Fibroblast of skin of right biceps (primary cell): ENCODE measurements around the gene BAIAP2L1.
A peak's percentile ranks its signal among the peaks of the same experiment; 100 is the strongest.
"Not testable (repeated sequence)": the region's sequence is repeated elsewhere in the genome, so short reads cannot be mapped to it uniquely, and the experiment has no call there.

ENCODE experiments used
- DNase-seq: peaks from one replicate; pipeline ENCODE4 v3.0.0-alpha.2; 2013

BAIAP2L1 gene

DNA sequence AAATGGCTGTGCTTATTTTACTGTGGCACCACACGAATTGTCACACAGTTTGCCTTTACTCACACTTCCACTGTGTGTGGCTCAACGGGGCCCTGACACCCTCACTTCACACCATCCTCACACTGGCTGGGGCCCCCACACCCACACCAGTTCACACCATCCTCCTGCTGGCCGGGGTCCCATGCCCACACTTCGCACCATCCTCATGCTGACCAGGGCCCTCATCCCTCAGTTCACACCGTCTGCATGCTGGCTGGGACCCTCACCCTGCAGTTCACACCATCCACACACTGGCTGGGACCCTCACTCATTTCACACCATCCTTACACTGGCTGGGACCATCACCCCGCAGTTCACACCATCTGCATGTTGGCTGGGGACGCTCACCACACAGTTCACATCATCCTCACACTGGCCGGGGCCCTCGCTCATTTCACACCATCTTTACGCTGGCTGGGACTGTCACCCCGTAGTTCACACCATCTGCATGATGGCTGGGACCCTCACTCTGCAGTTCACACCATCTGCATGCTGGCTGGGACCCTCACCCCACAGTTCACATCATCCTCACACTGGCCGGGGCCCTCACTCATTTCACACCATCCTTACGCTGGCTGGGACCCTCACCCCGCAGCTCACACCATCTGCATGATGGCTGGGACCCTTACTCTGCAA lies 83.4 kb downstream of the BAIAP2L1 start:
- DNase-seq: no peak

GRCh38 chr7:98315994-98316527 lies 84.8 kb downstream of the BAIAP2L1 start:
- DNase-seq: not testable (repeated sequence)

GRCh38 chr7:98315318-98315993 lies 85.4 kb downstream of the BAIAP2L1 start:
- DNase-seq: no peak

- peak; percentile 15 for DNase-seq
These were observed 86.4 kb downstream of the BAIAP2L1 start for GRCh38 chr7:98314469-98314868.

DNA sequence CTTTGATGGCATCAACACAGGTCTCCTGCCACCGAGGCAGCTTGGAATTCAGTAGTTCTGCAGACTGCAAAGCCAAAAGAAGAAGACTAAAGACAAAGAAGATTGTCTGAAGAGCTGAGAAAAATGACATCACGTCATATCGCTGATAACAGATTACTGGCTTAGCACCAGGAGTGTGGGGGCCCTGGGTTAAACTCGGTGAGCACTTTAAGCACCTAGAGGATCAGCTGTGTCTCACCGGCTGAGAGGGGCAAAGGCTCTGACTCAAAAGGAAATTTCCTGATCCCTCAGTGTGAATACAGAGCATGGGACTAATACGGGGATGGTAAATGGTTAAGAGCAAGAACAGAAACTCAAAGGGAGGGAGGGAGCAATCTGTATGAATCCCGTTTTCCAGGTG lies 88.7 kb downstream of the BAIAP2L1 start:
- no peak for DNase-seq

DNA sequence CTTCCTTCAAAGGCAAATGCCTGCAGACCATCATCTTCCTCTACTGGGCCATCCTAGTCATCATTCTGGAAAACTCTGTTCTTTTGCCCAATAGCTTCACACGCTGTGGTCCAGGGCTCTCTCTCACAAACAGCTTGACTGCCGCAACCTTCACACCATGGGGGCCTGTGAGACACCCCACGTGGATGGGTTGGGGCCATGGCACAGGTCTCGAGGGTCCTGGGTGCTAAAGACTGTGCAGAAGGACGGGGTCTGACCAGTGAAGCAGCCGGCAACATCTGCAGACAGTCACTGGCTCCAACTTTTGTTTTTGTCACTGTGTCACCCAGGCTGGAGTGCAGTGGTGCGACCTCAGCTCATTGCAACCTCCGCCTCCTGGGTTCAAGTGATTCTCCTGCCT lies 91.3 kb downstream of the BAIAP2L1 start:
- DNase-seq: no peak

DNA sequence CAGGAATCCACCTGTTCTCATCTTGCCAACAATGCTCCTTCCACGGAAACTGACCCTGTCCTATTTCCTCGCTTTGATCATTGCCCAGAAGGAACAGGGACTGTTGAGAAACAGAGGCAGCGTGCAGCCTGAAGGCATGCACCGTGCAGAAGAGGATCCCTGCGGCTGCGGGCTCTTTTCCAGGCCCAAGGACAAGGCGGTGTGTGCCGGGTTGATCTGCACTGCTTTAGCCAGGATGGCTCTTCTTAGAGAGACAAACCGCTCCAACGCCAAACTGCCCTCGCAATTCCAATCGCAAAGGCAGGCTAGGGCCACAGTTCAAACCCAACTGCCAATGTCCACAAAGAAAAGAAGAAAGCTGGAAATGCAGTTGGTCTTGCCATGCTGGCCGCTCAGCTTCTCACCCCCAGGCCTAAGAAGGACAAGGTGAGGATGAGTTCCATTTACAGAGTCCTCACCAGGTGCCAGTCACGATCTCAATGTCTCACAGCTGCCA lies 92.9 kb downstream of the BAIAP2L1 start:
- DNase-seq: no peak

DNA sequence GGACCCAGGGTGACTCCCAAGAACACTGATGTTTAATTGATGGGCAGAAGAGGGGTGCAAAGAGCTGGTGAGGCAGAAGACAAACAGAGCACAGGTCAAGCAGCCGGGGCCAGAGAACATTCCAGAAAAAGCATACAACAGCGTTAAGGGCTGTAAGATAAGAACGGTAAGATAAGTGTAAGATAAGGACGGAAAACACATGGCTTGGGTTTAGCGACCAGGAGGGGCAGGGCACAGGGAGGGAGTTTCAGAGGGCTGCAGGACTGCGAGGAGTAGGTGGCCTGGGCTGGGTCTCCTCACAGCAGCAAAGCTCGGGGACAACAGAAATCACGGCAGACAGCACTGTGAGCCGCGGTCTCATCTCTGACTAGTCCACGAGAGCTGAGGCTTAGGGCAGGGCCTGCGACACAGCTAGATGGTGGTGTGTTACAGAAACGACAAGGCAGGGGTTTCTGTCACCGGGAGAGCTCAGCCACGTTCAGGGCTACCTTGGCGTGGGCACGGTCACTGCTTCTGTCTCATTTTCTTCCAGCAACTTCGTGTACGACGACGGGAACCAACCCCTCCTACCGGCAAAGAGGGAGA lies 94.8 kb downstream of the BAIAP2L1 start:
- DNase-seq: no peak

DNA sequence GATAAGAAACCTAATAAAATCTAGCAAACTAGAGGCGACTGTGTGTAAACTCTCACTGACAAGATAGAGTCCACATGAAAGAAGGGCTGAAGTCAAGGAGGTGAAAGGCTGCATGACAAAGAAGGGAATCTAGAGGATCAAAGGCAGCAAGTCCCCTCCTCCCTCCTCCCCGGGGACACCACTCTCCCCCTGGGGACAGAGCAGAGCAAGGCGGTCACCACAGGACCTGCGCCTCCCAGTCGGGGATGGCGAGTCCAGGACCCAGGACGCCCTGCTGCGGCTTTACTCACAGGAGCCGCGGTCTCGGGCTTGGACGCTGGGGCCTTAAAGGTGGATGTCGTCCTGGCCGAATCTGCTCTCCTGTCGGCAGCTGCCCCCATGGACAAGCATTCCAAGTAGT lies 97.0 kb downstream of the BAIAP2L1 start:
- DNase-seq: no peak

- no peak for DNase-seq
These were observed 97.6 kb downstream of the BAIAP2L1 start for GRCh38 chr7:98303176-98303865.

GRCh38 chr7:98301693-98302470 lies 99.0 kb downstream of the BAIAP2L1 start:
- DNase-seq: no peak

GRCh38 chr7:98300595-98301372 lies 100.1 kb downstream of the BAIAP2L1 start:
- DNase-seq: no peak

DNA sequence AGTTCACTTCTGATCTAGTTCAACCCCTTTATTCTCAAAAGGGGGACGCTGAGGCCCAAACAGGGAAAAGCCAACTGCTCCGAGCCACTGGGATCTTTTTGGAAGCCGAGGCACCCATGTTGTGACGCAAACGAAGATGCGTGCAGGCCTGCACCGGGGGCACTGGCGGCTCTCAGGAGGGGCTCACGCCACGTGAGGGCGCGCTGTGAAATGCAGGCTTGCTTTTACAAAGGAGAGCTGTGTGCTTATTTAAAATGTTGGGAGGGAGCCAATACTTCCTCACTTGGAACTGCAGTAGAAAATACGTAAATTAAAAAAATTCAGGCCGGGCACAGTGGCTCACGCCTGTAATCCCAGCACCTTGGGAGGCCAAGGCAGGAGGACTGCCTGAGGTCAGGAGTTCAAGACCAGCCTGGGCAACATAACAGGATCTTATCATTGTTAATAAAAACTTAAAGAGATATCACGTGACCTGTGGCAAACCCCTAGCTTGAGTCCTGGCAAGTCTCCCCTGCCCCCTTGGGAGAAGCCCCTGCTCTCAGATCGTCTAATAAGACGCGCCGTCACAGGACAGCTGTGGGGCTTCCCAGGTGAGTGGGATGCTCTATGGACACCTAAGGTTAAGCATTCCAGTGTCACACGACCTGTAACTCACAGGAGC lies 103.1 kb downstream of the BAIAP2L1 start:
- no peak for DNase-seq

- no peak for DNase-seq
These were observed 104.1 kb downstream of the BAIAP2L1 start for GRCh38 chr7:98296833-98297232.

DNA sequence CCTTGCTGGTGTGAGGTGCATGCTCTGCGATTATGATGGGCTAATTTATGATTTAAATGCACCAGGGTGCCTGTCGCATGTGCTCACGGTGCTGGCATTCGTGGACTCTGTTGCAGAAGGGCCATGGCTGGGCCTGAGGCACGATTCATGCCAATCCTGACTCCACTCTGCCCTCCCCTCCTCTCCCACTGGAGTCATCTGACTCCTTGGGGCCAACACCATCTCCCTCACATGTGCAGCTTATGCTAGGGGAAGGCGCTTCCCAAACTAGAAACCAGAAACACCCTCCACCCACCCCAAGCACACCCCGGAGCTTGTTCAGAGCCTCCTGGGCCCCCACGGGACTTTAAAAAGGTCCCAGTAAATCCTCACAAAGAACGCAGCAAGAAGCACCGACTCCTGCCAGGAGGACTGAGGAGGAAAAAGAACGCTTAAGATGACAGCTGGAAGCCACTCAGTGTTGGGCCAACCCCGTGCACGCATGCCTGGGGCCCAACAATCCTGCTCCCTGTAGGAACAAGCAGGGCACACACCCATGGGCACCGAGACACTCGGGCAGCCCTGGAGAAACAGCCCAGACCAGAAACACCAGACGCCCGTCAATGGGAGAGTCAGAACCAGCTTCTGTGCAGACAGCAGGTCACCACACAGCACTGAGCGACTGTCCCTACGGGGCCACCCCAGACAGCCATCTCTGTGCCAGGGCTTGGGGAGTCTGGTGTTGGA lies 105.3 kb downstream of the BAIAP2L1 start:
- no peak for DNase-seq

DNA sequence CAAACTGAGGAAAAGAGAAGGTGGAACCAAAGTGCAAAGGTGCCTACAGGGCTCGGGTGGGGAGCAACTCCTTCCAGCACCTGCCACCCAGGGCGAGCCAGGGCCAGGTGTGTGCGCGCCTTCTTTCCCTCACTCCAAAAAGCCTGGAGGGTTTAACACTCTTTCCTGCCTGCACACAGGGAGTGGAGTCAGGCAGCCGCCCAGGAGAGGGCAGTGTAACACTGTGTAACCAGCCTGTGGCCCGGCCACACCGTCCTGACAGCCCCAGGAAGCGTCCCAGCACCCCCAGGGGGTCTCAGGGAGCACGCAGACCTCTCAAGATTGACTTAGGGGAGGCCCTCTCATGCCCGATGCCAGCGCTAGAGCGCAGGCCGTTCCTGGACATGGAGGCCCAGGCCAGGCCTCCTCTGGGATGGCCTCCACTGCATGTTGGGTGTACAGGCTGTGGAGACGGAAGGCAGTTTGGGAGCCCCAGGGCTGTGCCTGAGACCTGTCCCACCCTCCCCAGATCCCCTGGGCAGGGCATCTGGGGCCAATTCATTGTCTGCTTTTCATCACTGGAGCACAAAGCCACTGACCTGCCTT lies 106.0 kb downstream of the BAIAP2L1 start:
- DNase-seq: peak; percentile 50

DNA sequence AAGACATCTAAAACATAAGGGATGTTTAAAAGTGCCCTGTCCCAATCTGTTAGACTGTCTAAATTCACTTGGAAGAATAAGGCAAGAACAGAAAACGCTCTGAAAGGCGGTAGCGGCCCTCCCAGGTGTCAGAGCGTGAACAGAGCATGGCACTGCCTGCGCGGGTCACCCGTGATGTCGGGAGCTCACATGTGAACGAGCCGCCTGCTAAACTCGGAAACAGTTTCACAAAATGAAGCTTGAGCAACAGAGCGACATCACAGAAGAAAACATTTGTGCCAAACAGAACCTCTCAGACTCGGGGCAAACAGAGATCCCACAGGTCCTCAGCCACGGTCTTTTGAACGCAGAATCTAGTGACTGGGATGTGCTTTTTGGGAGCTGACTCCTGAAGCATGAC lies 106.6 kb downstream of the BAIAP2L1 start:
- no peak for DNase-seq

GRCh38 chr7:98293746-98294145 lies 107.1 kb downstream of the BAIAP2L1 start:
- no peak for DNase-seq

DNA sequence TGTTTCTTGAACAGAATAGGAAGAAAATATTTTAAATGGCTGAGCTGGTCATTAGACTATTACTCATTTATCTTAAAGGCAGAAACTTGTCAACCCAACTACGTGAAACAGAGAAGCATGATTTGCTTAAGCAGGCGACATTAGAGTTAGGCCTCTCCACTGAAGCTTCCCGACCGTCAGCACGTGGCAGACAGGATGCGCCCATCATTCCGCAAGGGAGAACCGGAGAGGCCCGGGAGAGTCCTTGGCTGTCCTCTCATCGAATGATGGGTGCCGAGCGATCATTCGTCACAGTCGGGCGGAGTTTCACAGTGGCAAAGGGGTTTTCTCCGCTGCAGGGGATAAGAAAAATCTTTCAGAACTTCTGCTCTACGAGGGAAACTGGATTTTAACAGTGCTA lies 107.6 kb downstream of the BAIAP2L1 start:
- DNase-seq: no peak

DNA sequence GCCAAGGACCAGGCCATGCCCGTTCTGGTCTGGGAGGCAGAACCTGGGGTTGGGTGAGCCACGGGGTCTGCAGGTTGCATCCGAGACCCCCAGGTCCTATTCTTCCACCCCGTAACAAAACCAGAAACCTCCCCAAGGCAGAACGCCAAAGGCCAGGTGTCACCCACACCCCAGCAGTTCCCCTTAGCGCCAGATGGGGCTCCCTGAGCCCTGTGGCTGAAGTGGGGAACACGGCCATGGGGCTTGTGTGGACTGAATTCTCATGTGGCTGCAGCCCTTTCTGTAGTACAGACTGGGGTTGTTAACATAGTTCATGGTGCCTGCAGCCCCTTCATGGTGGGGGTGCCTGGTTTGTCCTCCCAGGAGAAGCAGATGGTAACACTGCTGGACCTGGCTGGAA lies 109.2 kb downstream of the BAIAP2L1 start:
- no peak for DNase-seq
